HG02759 (cell line): Measurements from ENCODE around the gene IRF2BPL.

Experiments used
- ATAC-seq: cut with Tn5 transposase; IDR thresholded peaks from one replicate; pipeline ENCODE4 v1.9.1; 2021; ENCODE audit warnings: mild to moderate bottlenecking, moderate library complexity; ENCODE audit not compliant: unreplicated experiment

Gene IRF2BPL

DNA sequence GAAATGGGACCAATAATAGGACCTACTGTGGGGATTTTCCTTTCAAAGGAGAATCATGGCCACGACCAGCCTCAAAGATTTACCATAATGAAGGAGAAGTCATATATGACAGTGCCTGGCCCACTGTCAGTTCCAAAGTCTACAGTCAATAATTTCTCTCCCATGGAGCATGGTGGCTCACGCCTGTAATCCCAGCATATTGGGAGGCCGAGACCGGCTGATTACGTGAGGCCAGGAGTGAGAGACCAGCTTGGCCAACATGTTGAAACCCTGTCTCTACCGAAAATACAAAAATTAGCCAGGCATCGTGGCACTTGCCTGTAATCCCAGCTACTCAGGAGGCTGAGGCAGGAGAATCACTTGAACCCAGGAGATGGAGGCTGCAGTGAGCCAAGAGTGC lies 13.8 kb downstream of the IRF2BPL start:
- no peak for ATAC-seq

DNA sequence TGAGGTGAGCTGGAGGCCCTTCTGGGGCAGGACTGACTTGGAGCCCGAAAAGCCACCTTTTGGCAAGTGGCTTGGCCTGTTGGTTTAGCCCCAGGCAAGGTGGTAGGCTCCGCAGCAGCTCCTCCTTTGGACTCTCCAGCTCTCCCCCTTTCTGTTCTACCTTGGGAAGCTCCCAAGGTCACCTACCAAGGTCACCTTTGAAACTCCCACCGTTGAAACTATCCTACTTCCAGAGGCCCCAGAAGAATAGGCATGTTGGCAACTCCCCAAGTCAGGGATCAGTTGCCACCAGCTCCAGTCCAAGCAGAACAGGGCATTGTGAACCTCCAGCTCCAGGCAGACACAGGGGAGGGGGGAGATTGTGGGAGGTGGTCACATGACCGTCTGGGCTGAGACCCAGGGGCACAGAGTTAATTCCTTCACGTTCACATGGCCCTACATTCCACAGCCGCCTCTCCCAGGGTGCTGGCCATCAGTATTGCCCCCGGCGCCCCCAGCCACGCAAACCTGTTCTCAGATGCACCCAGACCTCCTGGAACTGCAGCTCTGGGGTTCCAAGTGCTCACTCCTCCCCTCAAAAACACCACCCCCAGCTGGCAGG lies 14.4 kb downstream of the IRF2BPL start:
- no peak for ATAC-seq

GRCh38 chr14:77012193-77012765 lies 16.2 kb downstream of the IRF2BPL start:
- ATAC-seq: no peak

- ATAC-seq: no peak
Observed at GRCh38 chr14:77011245-77011644, 17.3 kb downstream of the IRF2BPL start.

- no peak for ATAC-seq
Observed at GRCh38 chr14:77009014-77009413, 19.5 kb downstream of the IRF2BPL start.

DNA sequence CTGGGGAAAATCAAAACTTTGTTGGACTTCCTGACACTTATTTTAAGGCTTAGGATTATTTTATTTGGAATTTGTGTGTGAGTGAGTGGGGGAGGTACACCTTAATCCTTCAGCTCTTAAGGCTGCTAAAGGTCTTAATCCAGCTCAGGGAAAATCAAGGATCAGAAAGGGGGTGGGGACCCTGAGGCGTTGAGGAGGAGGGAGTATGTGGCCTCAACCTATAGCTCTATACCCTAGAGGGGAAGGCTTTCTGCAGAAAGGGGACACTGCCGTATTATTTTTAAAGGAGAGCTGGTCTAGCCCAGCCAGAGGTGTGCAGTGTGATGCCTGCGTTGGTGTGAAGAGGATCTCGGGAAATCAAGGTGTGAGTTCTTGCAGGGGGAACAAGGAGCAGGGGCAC lies 20.0 kb downstream of the IRF2BPL start:
- no peak for ATAC-seq

DNA sequence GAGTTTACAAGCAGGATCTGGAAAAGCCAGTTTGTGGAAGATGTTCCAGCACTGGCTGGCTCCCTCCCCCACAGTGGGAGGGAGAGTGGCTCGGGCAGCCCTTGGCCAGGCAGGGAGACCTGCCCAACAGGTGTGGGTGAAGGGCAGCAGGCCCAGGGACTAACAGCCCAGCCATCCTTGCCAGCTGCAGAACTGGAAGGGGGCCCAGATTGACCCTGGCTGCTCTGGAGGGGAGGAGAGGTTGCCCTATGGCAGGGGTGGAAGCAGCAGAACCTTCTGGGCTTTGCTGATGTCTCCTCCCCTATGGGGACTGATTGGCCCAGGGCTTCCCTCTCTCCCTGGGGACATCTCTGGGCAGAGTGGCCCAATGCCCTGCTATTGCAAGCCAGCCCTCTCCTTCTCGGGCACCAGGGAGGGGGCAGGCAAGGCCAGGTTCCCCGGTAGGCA lies 20.5 kb downstream of the IRF2BPL start:
- ATAC-seq: no peak

GRCh38 chr14:77007183-77007974 lies 21.1 kb downstream of the IRF2BPL start:
- no peak for ATAC-seq

DNA sequence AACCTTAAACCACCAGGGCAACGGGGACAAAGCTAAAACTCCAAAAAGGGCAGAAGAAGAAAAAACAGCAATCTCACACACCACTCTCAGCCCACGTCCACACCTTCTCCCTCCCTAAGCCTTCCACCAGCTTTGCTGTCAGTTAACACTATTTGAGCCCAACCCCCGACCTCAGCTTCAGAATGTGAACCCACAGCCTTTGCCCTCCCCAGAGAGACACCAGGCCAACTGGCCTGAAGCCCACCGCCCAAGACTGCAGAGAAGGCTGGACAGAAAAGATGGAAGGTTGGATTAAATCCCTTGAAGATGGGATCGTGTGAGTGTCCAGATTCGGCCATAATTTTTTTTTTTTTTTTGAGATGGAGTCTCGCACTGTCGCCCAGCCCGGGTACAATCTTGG lies 22.4 kb downstream of the IRF2BPL start:
- no peak for ATAC-seq

- ATAC-seq: no peak
Observed at GRCh38 chr14:77005559-77005958, 22.9 kb downstream of the IRF2BPL start.

DNA sequence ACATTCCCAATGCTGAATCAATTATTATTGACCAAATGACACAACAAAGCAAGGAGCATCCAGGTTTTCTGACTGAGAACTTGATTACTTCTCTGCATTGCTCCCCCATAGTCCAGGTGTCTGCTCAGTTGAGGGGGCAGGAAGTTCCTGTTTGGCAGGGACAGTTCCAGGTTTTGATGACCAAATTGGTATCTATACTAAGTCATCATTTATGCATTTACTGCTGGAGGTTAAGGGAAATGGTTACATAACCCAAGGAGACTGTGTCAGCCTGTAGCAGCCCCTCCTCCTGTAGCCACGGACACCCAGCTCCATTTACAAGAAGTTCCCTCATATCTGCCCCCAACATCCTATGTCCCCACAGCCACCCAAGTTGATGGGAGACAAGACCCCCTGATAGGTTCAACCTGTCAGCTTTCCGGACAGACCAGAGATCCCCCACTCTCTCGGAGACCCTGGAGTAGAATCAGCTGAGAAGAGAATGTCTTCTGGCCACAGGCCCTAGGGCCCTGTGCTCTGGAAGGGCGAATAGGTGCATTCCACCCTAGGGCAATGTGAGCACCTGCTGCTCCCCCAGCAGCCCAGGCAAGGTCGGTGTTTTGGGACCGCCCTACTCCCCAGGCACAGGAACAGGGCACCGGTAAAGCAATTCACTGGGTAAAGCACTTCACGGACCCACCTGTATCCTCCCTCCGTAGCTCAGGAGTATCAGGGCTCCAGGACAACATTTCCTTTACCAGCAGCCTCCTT lies 23.6 kb downstream of the IRF2BPL start:
- ATAC-seq: no peak

- ATAC-seq: no peak
Observed at GRCh38 chr14:77003960-77004710, 24.4 kb downstream of the IRF2BPL start.

DNA sequence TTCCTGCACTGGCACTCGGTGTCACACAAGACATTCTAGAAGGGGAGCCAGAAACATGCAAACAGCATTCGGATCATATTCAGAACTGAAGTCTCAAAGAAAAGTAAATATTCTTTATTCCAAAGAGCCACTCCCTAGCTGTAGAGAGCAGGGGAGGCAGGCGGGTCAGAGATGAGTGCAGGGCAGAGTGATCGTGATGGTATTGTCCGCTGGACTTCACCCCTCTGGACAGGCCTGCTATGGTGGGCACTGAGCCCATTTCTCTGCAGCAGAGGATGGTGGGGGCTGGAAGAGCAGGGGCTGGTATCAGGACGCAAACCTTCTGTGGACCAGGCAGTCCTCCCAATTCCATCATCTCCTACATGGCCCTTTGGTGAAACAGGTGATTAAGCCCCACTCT lies 25.6 kb downstream of the IRF2BPL start:
- ATAC-seq: no peak

DNA sequence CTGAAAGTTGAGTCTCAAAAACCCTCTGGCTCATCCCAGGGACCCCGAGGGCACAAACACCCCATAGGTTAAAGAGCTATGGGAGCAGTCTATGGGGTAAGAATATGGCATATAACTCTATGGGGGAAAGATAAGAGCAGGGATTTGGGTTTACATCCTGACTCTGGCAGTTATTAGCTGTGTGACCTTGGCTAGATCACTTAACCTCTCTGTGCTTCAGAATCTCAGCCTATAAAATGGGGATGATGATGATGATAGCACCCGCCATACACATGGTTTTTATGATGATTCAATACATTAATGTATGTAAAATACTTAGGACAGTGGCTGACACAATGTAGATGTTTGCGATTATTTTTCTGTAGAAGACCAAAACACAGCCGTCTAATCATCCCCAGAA lies 26.2 kb downstream of the IRF2BPL start:
- no peak for ATAC-seq

DNA sequence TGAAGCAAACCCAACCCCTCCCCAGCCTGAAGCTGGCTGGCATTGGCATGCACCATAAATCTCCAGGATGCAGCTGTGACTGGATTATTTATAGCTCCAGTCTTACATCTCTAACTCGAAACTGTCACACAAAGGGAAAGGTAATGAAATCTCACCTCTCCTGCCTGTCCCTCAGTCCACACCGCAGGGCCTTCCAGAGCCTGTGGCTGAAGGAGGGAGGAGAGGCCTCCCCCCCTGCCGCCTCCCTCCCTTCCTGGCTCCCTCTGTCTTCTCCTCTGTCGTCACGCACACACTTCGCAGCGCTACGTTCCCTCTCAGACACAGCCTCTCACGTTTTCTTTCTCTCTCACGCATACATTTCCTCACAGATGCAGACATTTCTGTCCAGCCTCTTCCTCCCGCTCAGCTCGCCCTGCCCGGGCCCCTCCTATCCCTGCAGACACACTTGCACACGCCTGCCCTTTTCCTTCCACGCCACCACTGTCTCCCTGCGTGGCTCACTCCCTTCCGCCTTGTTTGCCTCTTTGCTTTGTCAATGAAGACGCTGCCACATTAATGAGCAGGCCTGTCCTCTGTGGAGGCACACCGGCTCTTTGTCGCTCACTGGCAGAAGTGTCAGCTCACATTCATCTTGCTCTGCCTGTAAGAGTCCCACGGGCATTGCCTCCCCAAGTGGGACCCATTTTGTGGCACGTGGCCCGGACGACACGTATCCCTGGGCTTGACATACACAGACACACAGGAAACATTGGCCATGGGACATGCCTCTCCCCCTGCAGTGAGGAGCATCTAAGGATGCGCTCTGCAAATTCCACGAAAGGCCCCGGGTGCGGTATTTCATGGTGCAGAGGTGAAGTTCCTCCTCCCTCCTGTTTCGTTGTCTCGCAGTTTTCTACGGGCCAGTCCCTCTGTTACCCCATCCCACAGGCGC lies 27.9 kb downstream of the IRF2BPL start:
- peak; percentile 53 for ATAC-seq

DNA sequence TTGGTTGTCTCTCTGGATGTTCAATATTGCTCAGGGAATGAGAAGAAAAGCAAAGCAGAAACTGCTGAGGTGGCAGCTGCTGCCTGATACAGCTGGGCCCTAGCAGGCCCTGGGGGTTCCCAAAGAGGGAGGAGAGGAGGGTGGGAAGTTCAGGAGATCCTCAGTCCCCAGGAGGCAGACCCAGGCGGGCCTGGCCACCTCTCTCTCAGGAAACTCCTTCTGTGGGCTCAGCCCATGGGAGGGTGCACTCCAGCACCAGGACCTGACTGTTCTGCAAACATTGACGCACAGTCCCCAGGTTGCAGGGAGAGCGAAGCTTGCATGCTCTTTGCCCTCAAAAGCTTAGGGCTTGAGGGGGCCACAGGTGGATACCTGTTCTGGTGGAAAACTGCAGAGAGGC lies 29.6 kb downstream of the IRF2BPL start:
- ATAC-seq: no peak

- no peak for ATAC-seq
Observed at GRCh38 chr14:76997257-76997970, 31.1 kb downstream of the IRF2BPL start.

GRCh38 chr14:76996563-76997146 lies 31.9 kb downstream of the IRF2BPL start:
- ATAC-seq: no peak
